H1 (cell line): Measurements from ENCODE around the gene MRPL36. TPM values are rescaled to one million over a fixed set of nuclear protein-coding genes. Genes with fewer than 3 reads are reported as not detected.

Experiments used
- ASH2L ChIP-seq: fragments of 200-600, 300-600 bp; sonication (generic); IDR thresholded peaks from one replicate; pipeline ENCODE4 v1.7.1; 2017; ENCODE audit warnings: low read length
- BCL11A ChIP-seq, 2 experiments: IDR thresholded peaks; one replicate each; pipeline ENCODE4 v1.6.1; 2011; ENCODE audit warnings: low read depth in 2 of 2, low read length in 2 of 2, mild to moderate bottlenecking in 2 of 2
- CBX8 ChIP-seq: fragments of 300-800, 300-1000 bp; sonication (generic); IDR thresholded peaks from 2 replicates; pipeline ENCODE4 v1.7.1; 2016; ENCODE audit warnings: low read depth, low read length, borderline replicate concordance
- SIN3A ChIP-seq, 2 experiments: IDR thresholded peaks in 1 of 2; conservative IDR thresholded peaks in 1 of 2; 2 replicates each; pipeline ENCODE4 v1.6.1; 2011 to 2012; ENCODE audit warnings: low read length in 2 of 2, improper control_type of control experiment in 1 of 2, low read depth in 1 of 2, mild to moderate bottlenecking in 1 of 2
- TBP ChIP-seq: IDR thresholded peaks from 2 replicates; pipeline ENCODE4 v1.6.1; 2011; ENCODE audit warnings: low read depth, low read length, improper control_type of control experiment
- polyA plus RNA-seq, 7 experiments: library from polyadenylated mRNA; depleted of rRNA in 3 of 7; stranded (reverse) in 5 of 7; unstranded in 2 of 7; fragments of >200 nt in 5 of 7; fragments of 200-250 nt in 2 of 7; gene quantifications; 1 replicate in 5 of 7; 2 replicates in 1 of 7; 4 replicates in 1 of 7; pipeline versions ENCODE4 v1.2.1 to v1.2.3, GENCODE V29; 2011 to 2013; ENCODE audit warnings: missing spikeins in 2 of 7, mixed read lengths in 2 of 7
- total RNA-seq: library from RNA; stranded (reverse); fragmentation: NEBNext Ultra II Directional; extraction: Animal tissue kit (Norgen Biotek cat#: 25700); gene quantifications from 2 replicates; pipeline ENCODE4 v1.2.1, GENCODE V29; 2021
- TF ChIP-seq, protein P1 (sequence below): IDR thresholded peaks from 2 replicates; pipeline ENCODE4 v1.6.1; 2012; ENCODE audit warnings: inconsistent platforms

MRPL36 gene
- total and polyA plus RNA-seq, 2 of the 8 experiments (the other 6 are each of a cell fraction or from before 2014, with no cell fraction given), result 56.3 to 81.5 TPM

DNA sequence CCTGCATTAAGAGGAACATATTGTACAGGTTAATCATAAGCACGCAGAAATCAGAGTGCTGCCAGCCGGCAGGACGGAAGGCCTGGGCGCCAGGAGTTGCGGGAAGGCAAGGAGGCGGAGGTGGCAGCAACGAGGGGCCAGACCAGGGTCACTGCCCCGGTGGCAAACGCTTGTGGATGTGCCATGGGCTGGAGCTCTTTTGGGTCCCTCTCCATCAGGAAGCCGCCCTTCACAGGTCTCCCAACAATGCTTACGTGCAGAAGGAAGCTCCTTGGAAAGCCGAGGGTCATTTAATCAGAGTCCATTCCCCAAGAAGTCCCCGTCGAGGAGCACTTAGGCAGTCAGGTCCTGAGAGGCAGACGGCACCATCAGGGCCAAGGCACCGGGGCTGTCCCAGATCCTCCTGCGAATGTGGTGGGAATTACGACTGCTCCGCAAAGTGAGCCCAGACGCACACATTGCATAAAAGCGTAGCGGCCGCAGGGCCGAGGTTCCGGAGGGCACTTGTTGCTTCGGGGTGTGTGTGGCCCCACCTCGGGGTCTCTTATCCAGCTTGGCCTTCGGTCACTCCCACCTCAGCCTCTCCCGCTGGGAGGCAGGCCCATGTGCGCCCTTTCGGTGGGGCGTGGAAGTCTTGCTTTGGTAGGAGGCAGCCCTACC lies 20.5 kb downstream of the MRPL36 start (continued):
- TF ChIP-seq CBX8, result no peak
- no peak for TF ChIP-seq BCL11A (IDR thresholded peaks at IDR 0.05; ENCODE audit: low read depth in 2 of 2, low read length in 2 of 2)
- TF ChIP-seq TBP, result no peak
- TF ChIP-seq SIN3A (conservative IDR thresholded peaks at IDR 0.05 in 1 of 2, IDR thresholded peaks at IDR 0.05 in 1 of 2; ENCODE audit: low read depth in 1 of 2, low read length in 2 of 2), result no peak
- no peak for TF ChIP-seq ASH2L
- TF ChIP-seq, protein P1, sequence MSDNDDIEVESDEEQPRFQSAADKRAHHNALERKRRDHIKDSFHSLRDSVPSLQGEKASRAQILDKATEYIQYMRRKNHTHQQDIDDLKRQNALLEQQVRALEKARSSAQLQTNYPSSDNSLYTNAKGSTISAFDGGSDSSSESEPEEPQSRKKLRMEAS, result no peak
- TF ChIP-seq, all 59 proteins: peak for 0
